COR-L47 (cell line): ENCODE data around the gene VSIR.
A peak's percentile ranks its signal among the peaks of the same experiment; 100 is the strongest.

Experiments used
- DNase-seq: peaks from one replicate; lab custom pipeline; 2025; lab: John Stamatoyannopoulos, UW

Gene VSIR

DNA sequence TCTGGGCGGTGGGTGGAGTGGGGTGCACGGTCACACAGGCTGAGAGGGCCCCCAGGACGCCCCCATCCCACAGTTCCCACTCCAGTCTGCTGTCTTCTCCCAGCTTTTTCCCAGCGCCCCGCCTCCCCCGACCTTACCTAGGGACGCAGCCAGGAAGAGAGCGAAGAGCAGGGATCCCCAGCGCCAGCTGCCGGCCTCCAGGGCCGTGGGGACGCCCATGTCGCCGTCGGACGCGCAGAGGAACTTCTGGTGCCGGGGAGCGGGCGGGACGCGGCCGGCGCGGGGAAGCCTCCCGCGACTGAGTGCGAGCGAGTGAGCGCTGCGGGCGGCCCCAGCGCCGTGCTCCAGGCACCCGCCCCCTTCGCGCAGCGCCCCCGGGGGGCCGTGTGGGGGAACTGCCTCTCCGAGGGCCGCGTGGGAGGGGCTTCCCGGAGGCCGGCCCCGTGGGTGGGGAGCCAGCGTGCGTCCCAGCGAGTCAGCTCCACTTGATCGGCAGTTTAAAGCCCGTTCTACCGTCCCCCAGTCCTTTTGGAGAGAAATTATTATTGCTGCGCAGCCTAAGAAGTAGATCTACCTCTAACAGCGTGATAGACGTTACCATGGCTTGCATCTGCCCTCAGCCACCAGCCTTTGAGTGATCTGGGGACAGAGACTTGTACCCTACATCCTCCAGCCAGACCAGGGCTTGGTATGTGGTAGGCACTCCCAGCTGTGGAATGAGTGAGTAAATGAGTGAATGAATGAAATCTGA is at the start of gene VSIR:
TSS of gene VSIR (minus strand) at position 300 of the 751 bp plus-strand sequence. CDS start at position 219, 81 bp downstream.
- DNase-seq, result peak; percentile 33

DNA sequence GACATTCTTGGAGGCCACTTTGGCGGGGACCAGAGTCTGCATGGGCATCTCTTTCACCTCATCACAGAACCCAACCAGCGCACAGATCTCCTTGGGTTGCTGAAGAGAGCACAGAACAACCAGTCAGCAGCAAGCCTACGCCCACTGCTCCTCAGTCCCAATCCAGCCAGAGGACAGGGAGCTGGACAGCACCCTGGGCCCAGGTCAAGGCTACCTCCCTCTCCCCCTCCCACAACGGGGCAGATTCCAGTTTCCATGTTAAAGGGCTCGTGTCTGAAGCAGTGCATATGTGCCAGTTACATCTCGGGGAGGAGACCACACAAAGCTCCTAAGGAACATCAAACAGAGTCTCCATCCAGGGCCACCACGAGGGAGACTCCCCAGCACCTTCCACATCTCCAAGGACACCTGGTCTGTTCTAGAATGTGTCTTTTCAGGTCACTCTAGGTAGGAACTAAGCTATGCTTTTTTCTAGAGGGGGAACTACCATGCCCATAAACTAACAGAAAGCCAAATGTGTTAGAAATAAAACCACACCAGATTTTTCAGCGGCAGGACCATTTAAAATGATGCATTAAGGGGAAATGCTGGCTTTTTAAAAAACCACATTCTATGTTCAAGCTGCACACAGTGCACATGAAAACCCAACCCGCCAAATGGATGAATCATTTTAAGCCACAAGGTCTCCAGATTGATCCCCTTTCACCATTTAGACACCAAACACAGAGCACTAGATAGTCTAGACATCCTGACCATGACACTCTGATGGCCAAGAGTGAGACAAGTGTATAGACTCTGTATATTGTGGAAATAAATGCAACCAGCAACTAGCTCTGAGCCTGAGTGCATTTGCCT is 48.8 kb upstream of the VSIR start:
- DNase-seq, result no peak

DNA sequence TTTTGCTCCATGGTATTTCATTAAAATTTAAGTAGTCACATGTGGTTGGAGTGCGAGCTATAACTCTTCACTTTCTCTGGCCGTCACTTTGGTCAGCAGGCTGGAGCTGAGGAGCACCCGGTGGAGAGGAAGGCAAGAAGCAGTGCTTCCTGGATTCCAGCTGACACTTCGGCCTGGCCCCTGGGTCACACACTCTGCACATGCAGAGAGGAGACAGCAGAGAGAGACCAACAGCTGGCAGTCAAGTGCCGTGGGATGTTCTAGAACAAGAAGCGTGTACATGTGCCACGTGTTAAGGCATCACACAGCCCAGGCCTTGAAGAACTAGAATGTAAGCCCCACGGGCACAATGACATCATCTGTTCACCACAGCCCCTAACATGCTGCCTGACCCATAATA is 47.6 kb upstream of the VSIR start:
- no peak for DNase-seq

DNA sequence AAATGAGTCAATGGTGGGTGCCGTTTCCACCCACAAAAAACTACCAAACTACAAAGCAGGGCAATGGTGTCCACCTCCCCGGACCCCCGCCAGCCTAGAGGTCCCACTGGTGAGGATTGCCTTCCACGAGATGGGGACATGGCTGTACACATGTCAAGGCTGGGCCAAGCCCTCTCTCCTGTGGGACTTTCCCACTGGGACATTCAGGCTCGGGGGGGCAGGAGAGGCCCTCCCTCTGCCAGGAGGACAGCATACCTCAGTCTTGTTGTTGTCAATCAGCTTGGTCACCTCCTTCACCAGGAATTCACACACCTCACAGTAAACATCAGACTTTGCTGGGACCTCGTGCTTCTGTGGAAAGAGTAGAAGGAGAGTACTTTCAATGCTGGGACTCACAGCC is 46.7 kb upstream of the VSIR start:
- no peak for DNase-seq

DNA sequence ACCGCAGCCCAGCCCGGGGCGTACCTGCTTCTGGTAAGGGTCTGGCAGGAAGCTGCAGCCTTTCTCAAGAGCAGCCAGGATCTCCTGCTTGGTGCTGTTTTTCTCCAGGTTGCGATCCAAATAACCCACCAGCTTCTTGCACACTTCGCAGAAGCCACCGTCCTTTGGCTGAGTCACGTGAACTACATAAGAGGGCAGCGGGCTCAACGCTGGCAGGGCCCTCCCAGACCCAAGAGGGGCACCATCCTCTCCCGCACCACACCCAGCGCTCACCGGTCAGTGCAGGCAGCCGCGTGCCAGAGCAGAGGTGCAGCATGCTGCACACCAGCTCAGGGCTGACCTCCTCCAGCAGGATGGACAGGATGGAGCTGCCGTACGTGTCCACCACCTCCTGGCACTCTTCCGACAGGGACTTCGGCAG is 46.1 kb upstream of the VSIR start:
- DNase-seq, result no peak

DNA sequence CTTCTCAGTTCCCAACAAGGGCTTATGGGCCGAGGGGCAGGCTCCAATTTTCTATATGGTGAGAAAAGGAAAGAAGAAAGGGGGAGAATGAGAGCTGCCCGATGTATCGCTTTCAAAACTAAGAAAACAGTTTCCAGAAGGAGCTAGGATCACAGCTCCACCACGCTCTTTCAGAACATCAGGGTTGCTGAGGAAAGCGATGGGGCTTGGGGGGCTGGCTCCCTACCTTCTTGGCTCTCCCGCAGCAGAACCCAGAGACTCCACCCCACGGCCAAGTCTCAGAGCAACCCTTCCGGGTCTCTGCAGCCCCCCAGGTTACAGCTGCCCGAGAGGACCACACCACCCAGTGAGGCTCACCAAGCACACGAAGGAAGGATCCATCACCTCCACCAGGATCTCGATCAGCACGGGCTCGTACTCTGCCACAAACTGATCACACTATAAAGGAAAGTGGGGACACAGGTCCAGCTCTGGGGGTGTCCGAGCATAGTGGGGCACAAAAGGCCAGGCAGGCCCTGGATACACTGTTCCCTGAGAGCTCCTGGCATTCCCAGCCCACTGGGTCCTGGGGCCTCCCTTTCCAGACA is 45.4 kb upstream of the VSIR start:
- no peak for DNase-seq

DNA sequence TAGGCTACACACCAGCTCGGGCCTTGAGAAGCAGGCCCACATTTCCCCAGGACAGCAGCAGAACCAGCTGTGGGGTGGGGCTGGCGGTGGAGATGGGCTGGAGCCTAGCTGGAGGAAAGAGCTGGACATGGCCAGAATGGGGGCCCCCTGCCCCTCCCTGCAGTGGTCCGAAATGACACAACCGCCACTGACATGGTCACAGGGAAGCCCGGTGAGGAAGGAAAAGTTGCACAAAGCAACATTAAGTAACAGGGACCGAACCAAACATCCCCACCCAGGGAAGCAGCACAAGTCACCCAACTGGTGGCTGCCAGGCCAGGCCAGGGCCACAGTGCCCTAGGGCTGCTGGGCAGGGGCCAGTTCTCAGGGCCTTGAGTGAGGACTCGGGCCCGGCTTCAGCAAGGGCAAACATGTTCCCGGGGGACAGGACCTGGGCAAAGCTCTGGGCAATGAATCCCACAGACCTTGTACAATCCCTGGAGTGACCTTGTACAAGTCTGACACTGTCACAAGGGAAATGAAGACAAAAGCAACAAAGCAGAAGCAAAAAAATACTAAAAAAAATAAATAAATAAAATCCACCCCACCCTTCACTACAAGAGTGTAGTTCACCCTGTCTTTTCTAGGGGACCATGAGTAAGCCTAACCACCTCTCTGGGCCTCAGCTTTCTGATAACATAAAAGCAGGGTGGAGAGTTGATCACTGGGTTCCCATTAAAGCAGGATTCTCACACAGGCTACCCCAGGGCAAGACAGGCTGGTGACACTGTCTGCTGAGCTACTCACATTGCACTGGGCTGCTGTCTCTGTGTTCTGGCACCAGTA is 44.7 kb upstream of the VSIR start:
- DNase-seq, result no peak

DNA sequence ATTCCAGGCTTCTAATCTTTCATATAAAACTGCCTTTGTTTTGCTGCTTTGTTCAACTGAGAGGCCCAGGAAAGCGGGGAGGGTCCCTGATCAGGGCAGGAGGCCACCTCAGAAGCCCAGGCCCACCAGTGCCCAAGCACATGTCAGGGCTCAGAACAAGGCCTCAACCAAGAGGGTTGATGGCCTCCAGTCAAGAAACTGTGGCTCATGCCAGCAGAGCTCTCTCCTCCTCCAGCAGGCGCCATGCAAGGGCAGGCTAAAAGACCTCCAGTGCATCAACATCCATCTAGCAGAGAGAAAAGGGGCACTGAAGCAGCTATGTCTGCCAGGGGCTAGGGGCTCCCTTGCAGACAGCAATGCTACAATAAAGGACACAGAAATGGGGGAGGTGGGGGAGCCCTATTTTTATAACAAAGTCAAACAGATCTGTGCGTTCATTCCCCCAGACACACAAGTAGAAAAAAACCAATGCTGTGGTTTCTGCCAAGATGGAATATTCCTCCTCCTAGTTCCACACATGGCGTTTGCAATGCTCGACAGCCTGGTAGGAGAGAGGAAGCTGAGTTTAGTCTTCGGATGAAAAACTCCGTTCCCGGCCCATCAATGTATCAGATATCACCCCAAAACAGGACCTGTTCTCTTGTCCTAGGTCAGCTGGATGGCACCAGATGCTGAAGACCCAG is 43.8 kb upstream of the VSIR start:
- DNase-seq, result no peak

DNA sequence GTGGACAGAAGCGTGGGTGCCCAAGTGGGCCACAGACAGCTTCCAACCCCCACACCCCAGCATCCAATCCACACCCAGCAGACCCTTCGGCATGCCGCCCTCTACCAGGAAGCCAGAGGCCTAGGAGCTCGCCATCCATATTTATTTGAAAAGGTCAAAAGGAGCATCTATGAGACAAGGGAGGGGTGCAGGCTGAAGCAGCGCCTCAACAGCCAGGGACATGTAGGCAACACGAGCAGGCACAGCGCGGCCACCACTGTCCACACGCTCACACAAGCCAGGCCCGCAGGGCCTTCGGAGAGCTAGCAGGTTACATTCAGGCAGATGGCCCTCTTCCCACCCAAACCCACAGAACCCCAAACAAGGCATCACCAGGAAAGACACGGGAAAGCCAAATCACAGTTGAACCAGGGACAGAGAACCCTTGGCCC is 43.1 kb upstream of the VSIR start:
- no peak for DNase-seq

DNA sequence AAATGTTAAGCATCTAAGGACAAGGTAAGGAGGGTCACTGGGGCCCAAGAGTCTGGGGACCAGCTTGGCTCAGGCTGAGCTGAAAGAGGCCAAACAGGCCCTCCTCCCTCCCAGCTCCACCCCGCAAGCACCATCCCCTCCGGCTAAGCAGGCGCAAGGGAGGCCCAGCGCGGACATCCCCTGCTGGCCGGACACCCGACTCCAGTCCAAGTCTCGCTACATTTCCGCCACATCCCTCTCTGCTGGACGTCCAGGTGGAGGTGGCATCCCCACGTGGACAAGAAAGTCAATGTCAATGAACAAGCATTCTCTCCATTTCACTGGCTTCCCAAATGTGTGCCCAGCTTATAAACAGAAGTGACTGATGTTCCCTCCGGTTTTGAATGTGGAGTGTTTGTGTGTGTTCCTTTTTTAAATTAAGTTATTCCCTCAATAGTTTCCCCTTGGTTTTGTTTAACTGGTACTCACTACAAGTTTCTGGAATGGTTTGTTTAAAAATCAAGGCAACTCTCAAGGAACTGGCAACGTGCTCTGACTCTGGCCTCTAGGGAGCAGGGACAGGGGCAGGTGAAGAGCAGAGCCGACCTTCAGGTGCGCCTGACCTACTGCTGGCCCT is 42.3 kb upstream of the VSIR start:
- DNase-seq, result no peak

DNA sequence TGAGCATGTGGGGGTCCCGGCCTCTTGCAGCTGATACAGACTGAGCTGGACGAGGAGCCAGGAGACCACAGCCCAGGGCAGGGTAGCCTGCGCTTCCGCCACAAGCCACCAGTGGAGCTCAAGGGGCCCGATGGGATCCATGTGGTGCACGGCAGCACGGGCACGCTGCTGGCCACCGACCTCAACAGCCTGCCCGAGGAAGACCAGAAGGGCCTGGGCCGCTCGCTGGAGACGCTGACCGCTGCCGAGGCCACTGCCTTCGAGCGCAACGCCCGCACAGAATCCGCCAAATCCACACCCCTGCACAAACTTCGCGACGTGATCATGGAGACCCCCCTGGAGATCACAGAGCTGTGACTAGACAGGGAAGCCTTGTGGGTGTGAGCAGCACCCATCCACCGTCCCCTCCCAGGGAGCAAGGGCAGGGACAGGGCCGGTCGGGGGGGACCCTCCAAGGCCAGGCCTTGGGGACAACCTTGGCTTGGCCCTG is 41.6 kb upstream of the VSIR start:
- DNase-seq, result no peak

DNA sequence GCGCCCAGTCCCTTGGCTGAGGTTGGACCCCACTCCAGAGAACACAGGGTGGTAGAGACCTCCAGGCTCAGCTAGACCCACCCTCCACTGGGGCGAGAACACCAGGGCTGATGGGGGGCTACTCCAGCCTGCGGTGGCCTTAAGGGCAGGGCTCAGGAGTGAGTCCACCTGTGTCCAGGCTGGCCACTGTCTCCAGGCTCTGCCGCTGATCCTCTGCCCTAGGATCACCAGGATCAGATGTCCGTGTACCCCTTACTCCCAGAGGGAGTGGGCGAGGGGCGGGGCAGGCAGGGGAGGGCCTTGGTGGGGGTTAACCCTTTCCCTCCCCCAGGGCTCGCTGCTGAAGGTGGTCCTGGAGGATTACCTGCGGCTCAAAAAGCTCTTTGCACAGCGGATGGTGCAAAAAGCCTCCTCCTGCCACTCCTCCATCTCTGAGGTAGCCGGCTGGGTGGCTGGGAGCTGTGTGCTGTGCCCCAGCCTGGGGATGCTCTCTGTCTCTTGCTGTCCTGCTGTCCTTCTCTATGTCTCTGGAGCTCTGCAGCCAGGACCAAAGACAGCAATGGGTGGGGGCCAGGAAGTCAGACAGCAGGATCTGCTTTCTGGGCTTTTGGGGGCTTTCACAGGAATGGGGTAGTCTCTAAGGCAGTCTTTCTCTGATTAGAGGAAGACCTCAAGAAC is 39.7 kb upstream of the VSIR start:
- DNase-seq, result no peak

DNA sequence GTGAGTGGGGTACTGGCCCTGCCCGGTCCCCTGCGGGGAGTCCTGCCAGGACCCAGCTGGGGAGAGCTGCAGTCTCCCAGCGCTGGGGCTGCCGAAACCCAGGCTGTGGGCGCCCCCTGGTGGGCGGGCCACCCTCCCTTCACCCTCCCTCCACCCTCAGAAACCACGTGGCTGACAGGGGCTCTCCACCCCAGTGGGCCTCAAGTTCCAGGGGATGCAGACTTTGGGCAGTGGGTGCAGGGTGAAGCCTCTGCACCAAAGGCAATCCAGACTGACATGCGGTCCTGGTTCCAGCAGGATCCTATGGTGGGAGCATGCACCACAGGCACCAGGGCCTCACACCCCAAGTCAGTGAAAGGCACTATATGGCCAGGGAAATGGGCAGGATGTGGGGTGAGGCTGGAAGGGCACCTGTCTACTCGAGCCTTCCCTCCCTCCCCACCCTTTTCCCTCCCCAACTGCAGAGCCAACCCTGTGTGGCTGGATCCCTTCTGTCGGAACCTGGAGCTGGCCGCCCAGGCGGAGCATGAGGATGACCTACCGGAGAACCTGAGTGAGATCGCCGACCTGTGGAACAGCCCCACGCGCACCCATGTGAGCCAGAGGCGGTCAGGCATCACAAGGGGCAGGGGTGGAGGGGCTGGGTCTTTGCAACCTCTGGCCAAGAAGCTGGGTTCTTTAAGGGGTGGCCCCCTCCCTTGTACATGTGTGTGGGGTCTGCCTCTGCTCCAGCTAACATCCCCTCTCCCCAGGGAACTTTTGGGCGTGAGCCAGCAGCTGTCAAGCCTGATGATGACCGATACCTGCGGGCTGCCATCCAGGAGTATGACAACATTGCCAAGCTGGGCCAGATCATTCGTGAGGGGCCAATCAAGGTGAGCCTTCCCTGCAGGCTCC is 38.9 kb upstream of the VSIR start:
- peak; percentile 52 for DNase-seq

DNA sequence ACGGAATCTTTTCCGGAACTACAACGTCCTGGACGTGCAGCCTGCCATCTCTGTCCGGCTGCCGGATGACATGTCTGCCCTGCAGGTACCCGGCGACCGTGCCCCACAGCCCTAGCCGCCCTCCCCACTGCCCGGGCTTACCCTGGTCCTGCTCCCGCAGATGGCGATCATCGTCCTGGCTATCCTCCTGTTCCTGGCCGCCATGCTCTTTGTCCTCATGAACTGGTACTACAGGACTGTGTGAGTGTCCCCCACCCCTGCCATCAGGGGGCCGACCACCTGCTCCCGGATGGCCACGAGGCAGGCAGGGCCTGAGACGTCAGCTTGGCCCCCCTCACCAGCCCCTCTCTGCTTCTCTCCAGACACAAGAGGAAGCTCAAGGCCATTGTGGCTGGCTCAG is 38.0 kb upstream of the VSIR start:
- DNase-seq, result no peak

DNA sequence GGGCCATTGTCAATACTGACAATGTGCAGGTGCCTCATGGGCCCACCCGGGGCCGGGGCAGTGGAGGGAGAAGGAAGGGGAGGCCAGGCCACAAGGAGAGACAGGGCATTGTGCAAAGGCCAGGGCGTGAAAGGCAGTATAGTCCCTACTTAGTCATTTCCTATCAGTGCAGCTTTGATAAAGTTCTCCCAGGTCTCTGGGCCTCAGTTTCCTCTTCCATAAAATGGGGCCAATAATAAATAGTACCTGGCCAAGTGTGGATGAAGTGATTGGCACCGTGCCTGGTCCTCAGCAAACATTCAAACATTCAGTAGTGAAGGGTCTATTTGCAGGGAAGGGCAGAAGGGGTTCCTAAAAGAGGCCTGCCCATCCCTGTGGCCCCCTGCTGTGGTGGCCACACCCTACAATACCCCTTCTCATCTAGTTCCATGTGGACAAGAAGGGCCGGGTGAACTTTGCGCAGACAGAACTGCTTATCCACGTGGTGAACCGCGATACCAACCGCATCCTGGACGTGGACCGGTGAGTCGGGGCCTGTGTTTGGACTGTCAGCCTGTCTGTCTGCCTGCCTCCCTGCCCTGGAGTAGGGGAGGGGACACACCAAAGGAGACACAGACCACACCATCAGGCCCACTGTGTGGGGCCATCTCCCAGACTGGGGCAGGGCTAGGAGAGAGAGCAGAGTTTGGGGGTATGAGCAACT is 36.9 kb upstream of the VSIR start:
- no peak for DNase-seq

DNA sequence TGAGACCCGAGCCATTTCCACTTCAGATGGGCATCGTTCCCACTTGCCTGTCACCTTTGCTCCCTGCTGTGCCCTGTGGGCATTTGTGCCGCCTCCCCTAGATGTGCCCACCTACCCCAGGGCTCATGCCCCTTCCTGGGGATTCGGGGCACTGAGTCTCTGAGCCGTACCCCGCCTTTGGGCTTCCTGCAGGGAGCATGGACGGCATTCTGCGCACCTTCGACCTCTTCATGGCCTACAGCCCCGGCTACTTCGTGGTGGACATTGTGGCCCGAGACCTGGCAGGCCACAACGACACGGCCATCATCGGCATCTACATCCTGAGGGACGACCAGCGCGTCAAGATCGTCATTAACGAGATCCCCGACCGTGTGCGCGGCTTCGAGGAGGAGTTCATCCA is 36.3 kb upstream of the VSIR start:
- no peak for DNase-seq

DNA sequence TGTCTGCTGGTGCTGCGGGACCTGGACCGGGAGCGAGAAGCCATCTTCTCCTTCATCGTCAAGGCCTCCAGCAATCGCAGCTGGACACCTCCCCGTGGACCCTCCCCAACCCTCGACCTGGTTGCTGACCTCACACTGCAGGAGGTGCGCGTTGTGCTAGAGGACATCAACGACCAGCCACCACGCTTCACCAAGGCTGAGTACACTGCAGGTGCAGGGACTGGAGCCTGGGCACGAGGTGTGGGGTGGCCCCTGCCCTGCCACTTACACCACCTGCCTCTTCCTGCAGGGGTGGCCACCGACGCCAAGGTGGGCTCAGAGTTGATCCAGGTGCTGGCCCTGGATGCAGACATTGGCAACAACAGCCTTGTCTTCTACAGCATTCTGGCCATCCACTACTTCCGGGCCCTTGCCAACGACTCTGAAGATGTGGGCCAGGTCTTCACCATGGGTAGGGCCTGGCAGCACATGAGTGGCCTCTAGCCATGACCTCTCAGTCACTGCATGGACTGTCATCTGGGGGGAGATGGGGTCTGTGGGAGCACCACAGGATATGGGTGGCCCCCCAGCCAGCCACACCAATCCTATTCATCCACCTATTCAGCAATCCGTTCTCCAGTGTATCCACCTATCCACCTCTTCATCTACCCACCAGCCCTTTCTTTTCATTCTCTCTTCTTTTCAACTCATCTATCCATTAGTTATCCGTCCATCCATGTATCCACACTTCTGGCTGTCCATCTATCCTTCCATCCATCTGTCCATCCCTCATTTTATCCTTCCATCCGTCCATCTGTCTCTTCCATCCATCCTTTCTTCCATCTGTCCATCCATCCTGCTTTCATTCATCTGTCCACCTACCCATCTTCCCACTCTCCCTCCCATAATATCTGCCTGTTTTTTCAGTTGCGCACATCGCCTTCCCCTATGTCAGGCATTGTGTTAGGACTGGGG is 34.5 kb upstream of the VSIR start:
- DNase-seq, result no peak
